Activated CD4-positive, alpha-beta T cell treated with anti-CD3 and anti-CD28 coated beads, Interleukin-2, amount 10 ng/mL, durations not matched to agents 24 days and 14 days (primary cell): ENCODE data around the gene CCDC136. TPM values are rescaled to one million over a fixed set of nuclear protein-coding genes. Genes with fewer than 3 reads are reported as not detected.

Experiments used
- DNase-seq: peaks from one replicate; pipeline ENCODE4 v3.0.0; 2022
- H3K27ac Mint-ChIP-seq: one replicate; pipeline ENCODE4 v1.8.0; 2022; ENCODE audit warnings: mild to moderate bottlenecking, mixed read lengths
- H3K27me3 Mint-ChIP-seq: one replicate; pipeline ENCODE4 v1.8.0; 2022; ENCODE audit warnings: mixed read lengths
- H3K36me3 Mint-ChIP-seq: one replicate; pipeline ENCODE4 v1.8.0; 2022; ENCODE audit warnings: low read depth, mild to moderate bottlenecking, mixed read lengths
- H3K4me1 Mint-ChIP-seq: one replicate; pipeline ENCODE4 v1.8.0; 2021; ENCODE audit warnings: mixed read lengths
- H3K4me3 Mint-ChIP-seq: one replicate; pipeline ENCODE4 v1.8.0; 2022; ENCODE audit warnings: mild to moderate bottlenecking, moderate library complexity, mixed read lengths
- H3K9me3 Mint-ChIP-seq: one replicate; pipeline ENCODE4 v1.8.0; 2021; ENCODE audit warnings: mixed read lengths
- intact Hi-C: fragments of 100-400 bp; cut with micrococcal nuclease; formaldehyde crosslinking; loops from one replicate; pipeline ENCODE4 v1.15.1; 2023
- total RNA-seq: library from RNA; stranded (reverse); gene quantifications from 2 replicates; pipeline ENCODE4 v1.2.3, GENCODE V29; 2022

The CCDC136 gene
- total RNA-seq, 1 donor from 2014 or later, result 9.2 TPM

- Mint-ChIP-seq H3K9me3 (no peaks in the 10 kb centered on the region), H3K4me3 (no peak overlapping the region), H3K4me1 (no peaks in the 10 kb centered on the region), H3K27me3 (no peaks in the 10 kb centered on the region), H3K27ac (no peak overlapping the region), H3K36me3 (no peaks in the 10 kb centered on the region)
- DNase-seq, result no peak
- intact Hi-C loops, result loop anchor here (5.0 kb wide), 1 partner anchor 247 kb away; no protein-coding TSS in a partner anchor
Observed at GRCh38 chr7:128844777-128845311, 53.1 kb downstream of the CCDC136 start.

DNA sequence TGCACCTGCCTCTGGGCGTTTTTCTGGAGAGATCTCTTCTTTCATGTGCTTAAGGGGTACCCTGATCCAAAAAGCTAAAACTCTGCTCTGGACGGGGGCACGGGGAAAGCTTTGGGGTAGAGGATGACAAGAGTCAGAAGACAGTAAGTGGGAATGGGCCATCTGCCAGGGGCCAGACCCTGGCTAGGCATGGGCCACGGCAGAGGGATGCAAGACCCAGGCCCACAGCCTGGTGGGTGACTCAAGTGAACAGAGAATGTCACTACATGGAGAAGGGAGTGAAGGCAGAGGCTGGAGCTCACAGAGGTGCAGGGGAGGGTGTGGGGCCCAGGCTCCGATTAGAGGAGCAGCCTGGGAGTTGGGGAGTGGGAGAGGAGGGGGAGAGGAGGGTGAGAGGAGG, 53.7 kb downstream of the CCDC136 start:
- DNase-seq, result no peak
- Mint-ChIP-seq H3K9me3 (no peaks in the 10 kb centered on the region), H3K27ac (peak overlapping the region; percentile 59), H3K36me3 (no peaks in the 10 kb centered on the region), H3K4me3 (no peak overlapping the region), H3K4me1 (no peaks in the 10 kb centered on the region), H3K27me3 (no peaks in the 10 kb centered on the region)
- intact Hi-C loops, result no loop called here

DNA sequence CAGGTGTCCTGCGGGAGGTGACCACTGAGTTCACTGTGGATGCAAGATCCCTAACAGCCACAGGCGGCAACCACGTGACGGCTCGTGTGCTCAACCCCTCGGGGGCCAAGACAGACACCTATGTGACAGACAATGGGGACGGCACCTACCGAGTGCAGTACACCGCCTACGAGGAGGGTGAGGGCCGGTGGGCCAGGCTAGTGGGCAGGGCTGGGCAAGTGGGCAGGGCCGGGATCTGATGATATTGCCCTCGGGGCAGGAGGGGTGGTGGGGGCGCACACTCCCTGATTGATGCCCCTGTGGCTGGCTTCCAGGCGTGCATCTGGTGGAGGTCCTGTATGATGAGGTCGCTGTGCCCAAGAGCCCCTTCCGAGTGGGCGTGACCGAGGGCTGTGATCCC, 54.2 kb downstream of the CCDC136 start:
- Mint-ChIP-seq H3K27me3 (no peaks in the 10 kb centered on the region), H3K9me3 (no peaks in the 10 kb centered on the region)
- intact Hi-C loops, result no loop called here

DNA sequence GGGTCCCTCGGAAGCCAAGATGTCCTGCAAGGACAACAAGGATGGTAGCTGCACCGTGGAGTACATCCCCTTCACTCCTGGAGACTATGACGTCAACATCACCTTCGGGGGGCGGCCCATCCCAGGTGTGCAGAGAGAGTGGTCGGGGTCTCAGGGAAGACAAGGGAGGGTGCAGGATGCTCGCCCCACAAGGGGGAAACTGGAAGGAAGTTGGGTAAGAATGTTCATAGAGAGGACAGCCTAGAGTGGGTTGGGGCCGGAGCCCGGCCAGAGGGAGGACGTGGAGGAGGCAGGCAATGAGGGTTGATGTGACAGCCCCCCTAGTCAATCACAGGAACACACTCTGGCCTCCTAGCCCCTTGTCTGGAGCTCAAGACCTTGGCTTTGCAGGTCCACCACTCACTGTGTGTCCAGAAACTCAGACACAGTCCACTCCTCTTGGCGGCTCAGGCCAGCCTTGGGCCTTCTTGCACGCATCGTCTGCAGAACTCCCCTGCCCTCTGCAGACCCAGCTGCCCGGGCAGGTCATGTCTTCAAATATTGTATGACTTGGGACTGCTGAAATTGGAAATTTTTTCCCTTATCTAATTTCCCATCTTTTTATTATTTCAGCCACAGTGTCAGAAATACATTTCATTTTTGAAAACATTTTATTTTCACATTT, 55.1 kb downstream of the CCDC136 start:
- no peak overlapping the region for H3K4me3 Mint-ChIP-seq
- H3K27ac Mint-ChIP-seq, result no peak overlapping the region
- intact Hi-C loops, result no loop called here
- no peaks in the 10 kb centered on the region for H3K9me3 Mint-ChIP-seq
- DNase-seq, result no peak
- H3K4me1 Mint-ChIP-seq, result no peaks in the 10 kb centered on the region
- no peaks in the 10 kb centered on the region for H3K36me3 Mint-ChIP-seq
- H3K27me3 Mint-ChIP-seq, result no peaks in the 10 kb centered on the region

More for the DNA sequence above, 54.2 kb downstream of the CCDC136 start:
- Mint-ChIP-seq H3K4me3 (no peak overlapping the region), H3K27ac (no peak overlapping the region), H3K36me3 (no peaks in the 10 kb centered on the region), H3K4me1 (no peaks in the 10 kb centered on the region)
- no peak for DNase-seq

GRCh38 chr7:128847721-128848211, 56.0 kb downstream of the CCDC136 start:
- DNase-seq, result no peak
- Mint-ChIP-seq H3K27me3 (no peaks in the 10 kb centered on the region), H3K4me3 (no peak overlapping the region), H3K9me3 (no peaks in the 10 kb centered on the region), H3K4me1 (no peaks in the 10 kb centered on the region), H3K36me3 (no peaks in the 10 kb centered on the region), H3K27ac (no peak overlapping the region)
- intact Hi-C loops, result no loop called here

DNA sequence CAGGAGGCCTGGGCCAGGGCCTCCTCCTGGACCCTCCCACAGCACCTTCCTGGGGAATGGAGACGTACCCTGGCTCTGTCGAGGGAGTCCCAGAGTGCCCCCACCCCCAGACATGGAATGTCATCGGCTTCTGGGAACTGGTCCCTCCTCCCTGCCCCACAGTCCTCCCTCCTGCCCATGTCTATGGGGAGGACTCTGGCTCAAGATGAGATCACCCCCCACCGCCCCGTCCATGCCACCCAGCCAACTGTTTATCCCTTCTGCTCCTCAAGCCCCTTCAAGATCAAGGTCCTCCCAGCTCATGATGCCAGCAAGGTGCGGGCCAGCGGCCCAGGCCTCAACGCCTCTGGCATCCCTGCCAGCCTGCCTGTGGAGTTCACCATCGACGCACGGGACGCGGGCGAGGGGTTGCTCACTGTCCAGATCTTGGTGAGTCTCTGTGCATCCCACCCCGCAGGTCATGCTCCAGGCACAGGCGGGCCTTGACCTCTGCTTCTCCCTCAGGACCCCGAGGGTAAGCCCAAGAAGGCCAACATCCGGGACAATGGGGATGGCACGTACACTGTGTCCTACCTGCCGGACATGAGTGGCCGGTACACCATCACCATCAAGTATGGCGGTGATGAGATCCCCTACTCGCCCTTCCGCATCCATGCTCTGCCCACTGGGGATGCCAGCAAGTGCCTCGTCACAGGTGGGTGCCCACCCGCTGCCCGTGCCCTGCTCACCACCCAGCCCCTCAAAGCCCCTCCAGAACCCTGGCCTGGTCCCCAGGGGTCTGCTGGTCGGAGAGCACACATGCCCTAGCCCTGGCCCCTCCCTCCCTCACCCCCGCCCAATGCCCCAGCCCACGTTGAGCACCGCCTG, 56.8 kb downstream of the CCDC136 start:
- H3K27me3 Mint-ChIP-seq, result no peaks in the 10 kb centered on the region
- H3K9me3 Mint-ChIP-seq, result no peaks in the 10 kb centered on the region
- intact Hi-C loops, result no loop called here
- H3K27ac Mint-ChIP-seq, result no peak overlapping the region
- no peak overlapping the region for H3K4me3 Mint-ChIP-seq
- DNase-seq, result no peak
- no peaks in the 10 kb centered on the region for H3K36me3 Mint-ChIP-seq
- H3K4me1 Mint-ChIP-seq, result no peaks in the 10 kb centered on the region

DNA sequence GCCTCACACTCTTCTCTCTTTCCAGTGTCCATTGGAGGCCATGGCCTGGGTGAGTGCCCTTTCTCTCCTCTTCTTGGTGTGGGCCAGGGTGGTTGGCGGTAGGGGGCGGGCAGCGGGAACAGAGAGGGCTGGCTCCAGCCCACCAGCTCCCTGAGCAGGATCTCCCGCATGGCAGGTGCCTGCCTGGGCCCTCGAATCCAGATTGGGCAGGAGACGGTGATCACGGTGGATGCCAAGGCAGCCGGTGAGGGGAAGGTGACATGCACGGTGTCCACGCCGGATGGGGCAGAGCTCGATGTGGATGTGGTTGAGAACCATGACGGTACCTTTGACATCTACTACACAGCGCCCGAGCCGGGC, 57.4 kb downstream of the CCDC136 start:
- H3K36me3 Mint-ChIP-seq, result no peaks in the 10 kb centered on the region
- no peak for DNase-seq
- no peaks in the 10 kb centered on the region for H3K9me3 Mint-ChIP-seq
- no peak overlapping the region for H3K4me3 Mint-ChIP-seq
- intact Hi-C loops, result no loop called here
- no peaks in the 10 kb centered on the region for H3K27me3 Mint-ChIP-seq
- no peak overlapping the region for H3K27ac Mint-ChIP-seq
- no peaks in the 10 kb centered on the region for H3K4me1 Mint-ChIP-seq

DNA sequence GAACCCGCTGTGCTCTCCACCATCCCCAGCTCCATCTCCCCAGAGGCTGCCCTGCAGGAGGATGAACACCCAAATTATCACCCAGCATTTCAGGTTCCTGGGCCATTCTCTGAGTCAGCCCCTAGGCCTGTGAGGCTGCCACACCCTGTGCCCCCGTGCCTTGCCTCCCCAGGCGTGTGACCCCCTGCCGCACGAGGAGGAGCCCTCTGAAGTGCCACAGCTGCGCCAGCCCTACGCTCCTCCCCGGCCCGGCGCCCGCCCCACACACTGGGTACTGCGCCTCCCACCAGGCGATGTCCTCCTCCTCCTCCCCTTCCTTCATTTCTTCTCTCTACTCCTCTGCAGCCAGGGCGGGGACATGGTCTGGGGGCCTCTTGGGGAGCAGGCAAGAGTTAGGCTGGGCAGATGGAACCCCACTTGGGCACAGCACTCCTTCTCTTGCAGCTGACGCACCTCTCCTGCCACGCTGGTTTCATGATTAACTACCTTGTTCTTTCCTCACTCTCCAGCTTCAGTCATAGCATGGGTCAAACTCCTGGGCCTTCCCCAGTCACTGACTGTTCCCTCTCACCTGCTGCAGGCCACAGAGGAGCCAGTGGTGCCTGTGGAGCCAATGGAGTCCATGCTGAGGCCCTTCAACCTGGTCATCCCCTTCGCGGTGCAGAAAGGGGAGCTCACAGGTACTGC, 58.2 kb downstream of the CCDC136 start:
- no peak for DNase-seq
- intact Hi-C loops, result no loop called here
- no peak overlapping the region for H3K4me3 Mint-ChIP-seq
- H3K27ac Mint-ChIP-seq, result no peak overlapping the region
- no peaks in the 10 kb centered on the region for H3K36me3 Mint-ChIP-seq
- H3K9me3 Mint-ChIP-seq, result no peaks in the 10 kb centered on the region
- H3K4me1 Mint-ChIP-seq, result no peaks in the 10 kb centered on the region
- no peaks in the 10 kb centered on the region for H3K27me3 Mint-ChIP-seq

GRCh38 chr7:128852537-128853254, 60.9 kb downstream of the CCDC136 start:
- Mint-ChIP-seq H3K27ac (no peak overlapping the region), H3K4me3 (no peak overlapping the region), H3K9me3 (no peaks in the 10 kb centered on the region), H3K27me3 (no peaks in the 10 kb centered on the region), H3K4me1 (no peaks in the 10 kb centered on the region), H3K36me3 (no peaks in the 10 kb centered on the region)
- intact Hi-C loops, result no loop called here
- no peak for DNase-seq

DNA sequence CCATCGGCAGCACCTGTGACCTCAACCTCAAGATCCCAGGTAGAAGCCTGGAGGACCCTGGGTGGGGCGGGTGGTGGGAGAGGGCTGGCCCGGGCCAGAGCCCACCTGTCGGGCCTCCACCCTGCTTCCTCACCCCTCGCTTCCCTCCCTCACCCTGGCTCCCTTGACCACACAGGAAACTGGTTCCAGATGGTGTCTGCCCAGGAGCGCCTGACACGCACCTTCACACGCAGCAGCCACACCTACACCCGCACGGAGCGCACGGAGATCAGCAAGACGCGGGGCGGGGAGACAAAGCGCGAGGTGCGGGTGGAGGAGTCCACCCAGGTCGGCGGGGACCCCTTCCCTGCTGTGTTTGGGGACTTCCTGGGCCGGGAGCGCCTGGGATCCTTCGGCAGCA, 62.0 kb downstream of the CCDC136 start:
- Mint-ChIP-seq H3K27ac (no peak overlapping the region), H3K4me1 (no peaks in the 10 kb centered on the region), H3K9me3 (no peaks in the 10 kb centered on the region), H3K36me3 (no peaks in the 10 kb centered on the region), H3K27me3 (no peaks in the 10 kb centered on the region), H3K4me3 (no peak overlapping the region)
- intact Hi-C loops, result no loop called here
- no peak for DNase-seq

GRCh38 chr7:128854396-128854795, 62.6 kb downstream of the CCDC136 start:
- H3K36me3 Mint-ChIP-seq, result no peaks in the 10 kb centered on the region
- no peak overlapping the region for H3K4me3 Mint-ChIP-seq
- DNase-seq, result no peak
- no peaks in the 10 kb centered on the region for H3K27me3 Mint-ChIP-seq
- no peaks in the 10 kb centered on the region for H3K4me1 Mint-ChIP-seq
- H3K27ac Mint-ChIP-seq, result no peak overlapping the region
- intact Hi-C loops, result no loop called here
- H3K9me3 Mint-ChIP-seq, result no peaks in the 10 kb centered on the region

- intact Hi-C loops, result no loop called here
Observed at GRCh38 chr7:128855559-128855958, 63.8 kb downstream of the CCDC136 start.

GRCh38 chr7:128856001-128856718, 64.4 kb downstream of the CCDC136 start:
- Mint-ChIP-seq H3K4me1 (peaks cover 5% of the 10 kb centered on the region), H3K4me3 (no peak overlapping the region), H3K36me3 (no peaks in the 10 kb centered on the region), H3K9me3 (no peaks in the 10 kb centered on the region), H3K27me3 (no peaks in the 10 kb centered on the region), H3K27ac (no peak overlapping the region)
- DNase-seq, result no peak
- intact Hi-C loops, result no loop called here

More at GRCh38 chr7:128855559-128855958, 63.8 kb downstream of the CCDC136 start:
- no peaks in the 10 kb centered on the region for H3K9me3 Mint-ChIP-seq
- DNase-seq, result no peak
- no peaks in the 10 kb centered on the region for H3K27me3 Mint-ChIP-seq
- H3K27ac Mint-ChIP-seq, result no peak overlapping the region
- H3K4me1 Mint-ChIP-seq, result peaks cover under 1% of the 10 kb centered on the region
- no peaks in the 10 kb centered on the region for H3K36me3 Mint-ChIP-seq
- no peak overlapping the region for H3K4me3 Mint-ChIP-seq
